Right lobe of liver (tissue), 4 donors: ENCODE measurements around the gene NAV2.

Experiments used
- CTCF ChIP-seq, 4 donors: fragments of 200-600 bp in 3 of 4; fragments of 450-650 bp in 1 of 4; IDR thresholded peaks; one replicate each; pipeline versions ENCODE4 v1.5.1 to v1.8.0; 2016 to 2022; ENCODE audit warnings: antibody characterized with exemption in 4 of 4, mild to moderate bottlenecking in 2 of 4
- POLR2A ChIP-seq: fragments of 450-650 bp; IDR thresholded peaks from one replicate; pipeline ENCODE4 v1.6.1; 2017; ENCODE audit warnings: antibody characterized with exemption, mild to moderate bottlenecking
- donor health status: DM: no; HTN: no; CAD: no.
- donor health status: DM: no; HTN: no; CAD: no.
- donor health status: DM: no; HTN: yes; CAD: no.

GRCh38 chr11:19789835-19790710 lies 77.4 kb downstream of the NAV2 start:
- TF ChIP-seq CTCF (IDR thresholded peaks at IDR 0.05) (no peak), POLR2A (no peak)
